ENCODE data around the gene KCNJ12.
"Not testable (repeated sequence)": the region's sequence is repeated elsewhere in the genome, so short reads cannot be mapped to it uniquely, and the experiment has no call there.

KCNJ12 gene

DNA sequence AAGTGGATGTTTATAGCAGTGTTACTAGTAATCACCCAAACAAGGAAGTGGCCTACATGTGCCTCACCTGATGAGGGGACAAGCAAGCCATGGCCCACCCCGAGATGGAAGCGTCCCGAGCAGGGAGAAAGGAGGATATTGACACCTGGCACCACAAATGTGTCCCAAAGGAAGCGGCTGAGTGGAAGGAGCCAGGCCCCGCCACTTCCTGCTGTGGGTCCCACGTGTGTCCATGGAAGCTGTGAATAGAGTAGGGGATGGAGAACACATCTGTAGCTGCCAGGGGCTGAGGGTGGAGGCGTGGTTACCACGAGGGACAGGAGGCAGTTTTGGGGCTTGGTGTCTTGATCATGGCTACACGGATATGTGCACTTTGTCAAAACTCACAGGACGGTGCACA is 49.2 kb downstream of the KCNJ12 start:
- ATAC-seq (no peak), DNase-seq (ENCODE audit: low spot score in 2 of 2) (no peak)
- Mint-ChIP-seq H3K4me3 (no peak overlapping the region), H3K36me3 (no peaks in the 10 kb centered on the region), H3K9me3 (no peaks in the 10 kb centered on the region), H3K27ac (no peak overlapping the region), H3K4me1 (no peaks in the 10 kb centered on the region)

DNA sequence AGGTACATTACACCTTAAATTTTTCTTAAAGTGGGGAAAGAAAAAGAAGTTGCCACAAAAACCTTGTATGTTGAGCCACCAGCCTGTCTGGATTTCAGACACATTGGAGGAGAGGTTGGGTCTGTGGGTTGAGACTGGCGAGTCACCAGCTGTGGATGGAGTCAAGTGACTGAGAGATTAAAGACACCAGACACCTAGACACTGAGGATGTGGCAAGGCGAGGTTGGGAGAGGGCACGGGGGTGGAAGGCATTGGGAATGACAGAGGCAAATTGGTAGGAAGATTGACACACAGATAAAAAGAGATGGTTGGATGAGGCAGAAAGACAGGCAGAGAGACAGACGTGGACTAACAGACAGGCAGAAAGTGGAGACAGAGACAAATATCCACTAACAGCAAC is 49.6 kb downstream of the KCNJ12 start:
- ATAC-seq, result no peak
- H3K9me3 Mint-ChIP-seq, result no peaks in the 10 kb centered on the region
- no peaks in the 10 kb centered on the region for H3K36me3 Mint-ChIP-seq
- H3K4me3 Mint-ChIP-seq, result no peak overlapping the region
- DNase-seq (ENCODE audit: low spot score in 2 of 2), result no peak
- no peak overlapping the region for H3K27ac Mint-ChIP-seq
- H3K4me1 Mint-ChIP-seq, result no peaks in the 10 kb centered on the region

DNA sequence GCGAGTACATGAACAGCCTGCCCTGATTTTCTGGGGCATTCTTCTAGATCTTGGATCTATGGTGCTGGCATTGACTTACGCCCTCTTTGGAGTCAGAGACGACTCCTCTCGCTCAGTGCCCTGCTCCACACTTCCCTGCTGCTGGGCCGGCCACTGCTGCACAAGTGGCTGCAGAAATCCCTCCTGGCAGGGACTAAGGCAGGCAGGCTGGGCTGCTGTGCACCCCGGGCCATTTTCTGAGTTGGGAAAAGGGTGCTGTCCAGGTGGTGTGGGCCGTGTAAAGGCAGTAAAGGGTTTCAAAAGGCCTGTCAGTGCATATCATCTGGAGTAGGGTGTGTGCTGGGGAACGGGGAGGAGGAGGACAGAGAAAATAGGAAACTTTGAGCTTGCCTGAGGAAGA is 50.1 kb downstream of the KCNJ12 start:
- H3K9me3 Mint-ChIP-seq; H3K4me3 Mint-ChIP-seq; ATAC-seq; H3K36me3 Mint-ChIP-seq; H3K4me1 Mint-ChIP-seq; DNase-seq (ENCODE audit: low spot score in 2 of 2); H3K27ac Mint-ChIP-seq: not testable (repeated sequence)

DNA sequence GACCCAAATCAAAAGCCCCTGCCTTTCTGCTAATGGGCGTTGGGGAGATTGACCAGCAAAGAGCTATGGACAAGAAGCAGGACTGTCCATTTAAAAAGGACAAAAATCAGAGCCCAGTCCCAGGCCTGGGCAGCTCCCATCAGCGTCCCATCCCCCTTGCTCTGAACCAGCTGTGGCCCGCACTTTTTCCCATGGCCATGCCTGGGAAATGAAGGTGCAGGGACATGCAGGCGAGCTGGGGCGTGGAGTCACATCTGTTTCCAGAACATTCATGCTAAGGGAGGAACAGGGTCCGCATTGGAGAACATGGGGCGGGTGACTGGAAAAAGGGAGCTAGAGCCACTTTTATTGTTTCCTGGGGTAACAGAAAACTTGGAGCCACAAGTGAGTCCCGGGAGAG is 50.7 kb downstream of the KCNJ12 start:
- H3K4me1 Mint-ChIP-seq; H3K36me3 Mint-ChIP-seq; H3K4me3 Mint-ChIP-seq; H3K9me3 Mint-ChIP-seq; ATAC-seq; DNase-seq (ENCODE audit: low spot score in 2 of 2); H3K27ac Mint-ChIP-seq: not testable (repeated sequence)

DNA sequence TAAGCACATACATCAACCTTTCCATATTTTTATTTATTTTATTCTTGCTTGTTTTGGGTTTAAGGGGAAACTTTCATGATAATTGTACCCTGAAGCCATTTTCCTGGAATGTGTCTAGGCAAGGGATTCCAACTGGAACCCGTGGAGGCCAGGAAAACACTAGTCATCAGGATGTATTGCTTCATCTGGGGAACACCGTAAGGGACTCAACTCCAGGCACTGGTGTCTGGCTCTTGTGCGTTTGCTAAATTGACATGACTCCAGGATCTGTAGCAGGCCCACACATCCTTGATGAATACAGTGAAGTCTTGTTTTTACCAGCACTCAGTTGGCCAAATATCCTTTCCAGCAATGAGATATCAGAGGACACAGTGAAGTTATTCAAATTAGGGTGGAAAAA is 51.6 kb downstream of the KCNJ12 start:
- not testable (repeated sequence) for DNase-seq (ENCODE audit: low spot score in 2 of 2); H3K27ac Mint-ChIP-seq; H3K4me3 Mint-ChIP-seq; ATAC-seq; H3K4me1 Mint-ChIP-seq; H3K9me3 Mint-ChIP-seq; H3K36me3 Mint-ChIP-seq

DNA sequence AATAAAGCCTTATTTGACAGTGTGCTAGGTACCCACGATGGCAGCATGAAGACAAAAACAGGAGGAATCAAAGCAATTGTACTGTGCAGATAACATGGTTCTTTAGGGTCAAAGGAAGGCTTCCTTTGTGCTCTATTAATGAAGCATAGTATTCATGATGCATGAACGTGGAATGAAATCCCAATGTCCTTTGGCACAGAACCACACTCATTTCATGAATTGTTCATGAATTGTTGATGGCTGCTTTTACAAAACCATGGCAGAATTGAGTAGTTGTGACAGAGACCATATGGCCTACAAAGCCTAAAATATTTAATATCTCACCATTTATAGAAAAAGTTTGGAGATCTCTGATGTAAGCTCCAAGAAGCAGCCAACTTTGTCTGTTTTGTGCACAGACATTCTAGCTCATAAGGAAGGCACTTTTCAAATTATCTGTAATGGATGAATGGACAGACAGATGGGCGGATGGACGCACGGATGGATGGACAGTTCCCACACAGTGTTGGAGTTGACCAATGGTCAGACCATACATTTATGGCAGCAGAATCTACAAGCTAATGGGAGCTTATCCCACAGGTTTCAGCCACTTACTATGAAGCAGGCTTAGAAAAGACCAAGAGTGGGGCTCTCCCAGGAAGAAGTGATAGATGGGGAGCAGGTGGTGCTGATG is 52.7 kb downstream of the KCNJ12 start:
- not testable (repeated sequence) for ATAC-seq; H3K4me1 Mint-ChIP-seq; H3K27ac Mint-ChIP-seq; H3K9me3 Mint-ChIP-seq; DNase-seq (ENCODE audit: low spot score in 2 of 2); H3K36me3 Mint-ChIP-seq; H3K4me3 Mint-ChIP-seq

DNA sequence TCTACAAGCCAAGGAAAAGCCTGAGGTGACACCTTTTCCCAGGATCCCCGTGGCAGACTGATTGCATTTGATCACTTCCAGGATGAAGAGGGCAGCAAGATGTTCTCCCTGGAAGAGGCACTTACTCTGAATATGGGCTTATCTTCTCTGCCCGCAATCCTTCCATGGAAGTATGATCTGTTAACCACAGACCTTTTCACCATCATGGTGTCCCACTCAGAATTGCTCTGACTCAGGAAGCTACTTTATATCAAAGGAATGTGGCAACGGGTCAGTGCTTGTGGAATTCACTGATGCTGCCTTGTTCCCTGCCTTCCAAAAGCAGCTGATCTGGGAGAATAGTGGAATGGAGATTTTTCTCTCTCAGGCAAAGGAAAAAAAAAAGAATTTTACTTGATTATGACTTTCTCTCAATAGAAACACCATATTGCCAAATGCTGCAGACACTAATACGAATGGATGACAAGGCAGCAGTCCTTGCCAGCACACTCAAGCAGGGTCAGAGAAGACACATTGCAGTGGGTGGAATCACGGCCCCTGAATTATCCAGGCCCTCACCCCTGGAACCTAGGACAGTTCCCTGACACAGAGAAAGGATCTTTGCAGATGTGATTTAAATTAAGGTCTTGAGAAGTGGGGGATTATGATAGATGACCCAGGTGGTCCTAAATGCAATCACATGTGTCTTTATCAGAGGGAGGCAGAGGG is 53.9 kb downstream of the KCNJ12 start:
- H3K4me1 Mint-ChIP-seq; H3K27ac Mint-ChIP-seq; DNase-seq (ENCODE audit: low spot score in 2 of 2); H3K36me3 Mint-ChIP-seq; H3K9me3 Mint-ChIP-seq; H3K4me3 Mint-ChIP-seq; ATAC-seq: not testable (repeated sequence)

DNA sequence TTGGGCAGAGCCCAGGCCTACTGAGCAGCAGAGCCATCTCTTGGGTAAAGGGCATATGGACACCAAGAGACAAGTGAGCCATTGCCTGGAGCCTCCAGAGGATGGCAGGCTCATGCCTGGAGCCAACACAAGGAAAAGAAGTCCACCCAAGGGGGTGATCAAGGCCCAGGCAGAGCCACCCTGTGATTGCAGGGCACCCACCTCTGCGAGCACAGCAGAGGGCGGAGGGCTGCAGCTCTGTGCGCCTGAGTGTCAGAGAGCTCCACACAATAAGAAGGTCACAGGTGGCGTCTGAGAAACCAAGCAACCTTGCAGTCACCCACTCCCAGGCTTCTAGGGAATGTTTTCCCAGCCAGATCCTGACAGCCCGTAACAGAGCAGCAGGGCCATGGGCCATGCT is 57.8 kb downstream of the KCNJ12 start:
- H3K9me3 Mint-ChIP-seq; H3K27ac Mint-ChIP-seq; DNase-seq (ENCODE audit: low spot score in 2 of 2); H3K4me1 Mint-ChIP-seq; ATAC-seq; H3K36me3 Mint-ChIP-seq; H3K4me3 Mint-ChIP-seq: not testable (repeated sequence)

DNA sequence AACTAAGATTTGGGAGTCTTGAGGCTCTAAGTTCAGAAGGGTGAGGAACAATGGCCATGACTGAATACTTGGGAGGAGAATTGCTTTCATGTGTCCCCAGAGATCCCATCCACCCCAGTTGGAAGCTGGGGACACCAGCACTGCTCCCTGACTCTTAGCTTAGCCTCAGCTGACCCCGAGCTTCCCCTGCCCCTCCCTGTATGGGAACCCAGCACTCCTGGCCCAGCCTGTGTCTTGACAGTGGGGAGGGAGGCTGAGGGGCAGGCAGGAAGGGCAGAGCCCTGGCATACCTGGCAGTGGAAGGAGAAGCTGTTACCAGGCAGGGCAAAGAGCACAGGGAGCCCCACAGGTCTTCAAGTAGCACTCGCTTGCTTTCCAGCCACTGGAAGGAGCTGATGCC is 58.8 kb downstream of the KCNJ12 start:
- H3K36me3 Mint-ChIP-seq; H3K4me3 Mint-ChIP-seq; H3K27ac Mint-ChIP-seq; DNase-seq (ENCODE audit: low spot score in 2 of 2); ATAC-seq; H3K9me3 Mint-ChIP-seq; H3K4me1 Mint-ChIP-seq: not testable (repeated sequence)

DNA sequence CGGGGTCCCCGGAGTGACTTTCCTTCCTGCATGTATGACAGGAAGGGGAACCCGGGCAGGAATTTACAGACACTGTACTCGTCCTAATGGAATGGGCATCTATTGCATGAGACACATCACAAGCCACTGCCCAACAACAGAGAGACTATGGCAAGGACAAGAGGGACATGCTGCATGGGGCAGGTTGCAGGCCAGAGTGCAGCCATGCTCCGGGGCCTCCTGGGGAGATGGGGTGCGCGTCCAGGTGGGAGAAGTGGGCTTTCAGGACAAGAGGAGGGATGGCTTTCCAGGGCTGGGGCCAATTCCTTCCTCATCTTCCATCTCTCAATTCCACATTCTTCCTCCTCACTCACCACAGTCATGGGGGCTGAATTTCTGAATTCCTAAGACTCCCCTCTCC is 60.3 kb downstream of the KCNJ12 start:
- not testable (repeated sequence) for H3K4me3 Mint-ChIP-seq, H3K36me3 Mint-ChIP-seq, ATAC-seq

DNA sequence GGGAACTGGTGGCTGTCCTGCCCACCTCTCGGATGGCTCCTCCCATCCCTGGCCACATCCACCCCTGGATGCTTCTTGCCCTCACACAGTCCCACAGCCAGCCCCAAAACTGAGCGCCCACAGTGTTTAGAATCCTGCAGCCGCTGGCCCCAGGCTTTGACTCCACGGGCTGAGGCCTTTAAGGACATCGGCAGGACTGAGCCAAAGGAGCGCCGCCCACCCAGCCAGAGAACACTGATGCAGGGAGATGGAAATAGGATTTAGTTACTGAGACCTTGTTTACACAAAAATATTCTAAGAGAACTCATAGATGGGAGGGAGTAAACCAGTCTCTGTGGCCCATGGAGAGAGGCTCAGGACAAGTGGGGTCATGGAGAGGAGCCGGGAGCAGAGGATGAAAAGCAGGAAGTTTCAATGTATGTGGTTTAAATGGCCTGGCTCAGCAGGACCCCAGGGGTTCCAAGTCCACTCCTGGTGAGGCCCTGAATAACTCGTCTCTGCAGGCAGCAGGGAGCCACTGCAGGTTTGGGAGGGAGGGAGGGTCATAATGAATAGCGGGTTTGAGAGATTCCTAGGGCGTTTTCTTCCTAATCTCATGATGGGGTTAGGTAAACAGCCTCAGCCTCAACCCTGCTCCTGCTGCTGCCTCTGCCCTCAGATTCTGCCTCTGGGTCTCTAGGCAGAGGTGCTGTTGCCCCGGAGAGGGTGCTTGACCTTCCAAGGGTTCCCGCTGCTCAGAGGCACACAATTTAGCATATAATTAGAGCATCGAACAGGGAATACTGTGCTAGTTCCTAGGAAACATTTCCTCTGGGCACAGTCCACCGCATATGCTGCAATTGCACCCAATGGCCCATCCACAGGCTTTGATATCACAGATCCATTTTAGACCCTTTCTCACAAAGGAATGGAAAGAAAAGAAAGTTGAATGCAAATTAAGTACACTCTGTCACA is 61.0 kb downstream of the KCNJ12 start:
- not testable (repeated sequence) for ATAC-seq; H3K4me1 Mint-ChIP-seq; DNase-seq (ENCODE audit: low spot score in 2 of 2); H3K9me3 Mint-ChIP-seq; H3K36me3 Mint-ChIP-seq; H3K4me3 Mint-ChIP-seq; H3K27ac Mint-ChIP-seq

More for the DNA sequence above, 60.3 kb downstream of the KCNJ12 start:
- not testable (repeated sequence) for H3K9me3 Mint-ChIP-seq; H3K4me1 Mint-ChIP-seq; DNase-seq (ENCODE audit: low spot score in 2 of 2); H3K27ac Mint-ChIP-seq

DNA sequence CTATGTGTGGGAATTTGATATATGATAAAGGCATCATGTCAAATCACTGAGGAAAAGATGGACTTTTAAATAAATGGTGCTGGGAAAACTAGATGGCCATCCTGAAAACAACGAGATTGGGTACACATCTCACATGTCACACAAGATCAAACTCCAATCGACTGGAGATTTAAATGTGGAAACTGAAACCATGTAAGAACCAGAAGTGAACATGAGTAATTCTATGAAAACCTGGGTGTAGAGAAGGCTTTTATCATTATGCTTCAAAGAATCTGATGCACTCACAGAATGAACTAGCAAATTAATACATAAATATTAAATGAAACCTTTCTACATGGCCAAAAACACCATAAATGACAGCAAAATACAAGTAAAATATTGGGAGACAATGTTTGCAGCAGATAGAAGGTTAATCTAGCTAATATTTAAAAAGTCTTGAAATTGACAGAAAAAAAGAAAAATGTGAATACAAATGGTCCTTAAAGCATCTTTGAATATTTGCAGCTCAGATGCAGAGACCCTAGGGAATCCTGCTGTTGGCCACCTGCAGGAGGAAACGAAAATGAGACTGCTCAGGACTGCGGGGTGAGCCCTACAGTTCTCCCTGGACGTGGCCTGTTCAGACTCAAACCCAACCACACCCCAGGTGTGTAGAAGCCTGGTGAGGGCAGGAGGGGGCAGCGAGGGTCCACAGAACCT is 62.3 kb downstream of the KCNJ12 start:
- ATAC-seq; H3K9me3 Mint-ChIP-seq; DNase-seq (ENCODE audit: low spot score in 2 of 2); H3K27ac Mint-ChIP-seq; H3K36me3 Mint-ChIP-seq; H3K4me1 Mint-ChIP-seq; H3K4me3 Mint-ChIP-seq: not testable (repeated sequence)

DNA sequence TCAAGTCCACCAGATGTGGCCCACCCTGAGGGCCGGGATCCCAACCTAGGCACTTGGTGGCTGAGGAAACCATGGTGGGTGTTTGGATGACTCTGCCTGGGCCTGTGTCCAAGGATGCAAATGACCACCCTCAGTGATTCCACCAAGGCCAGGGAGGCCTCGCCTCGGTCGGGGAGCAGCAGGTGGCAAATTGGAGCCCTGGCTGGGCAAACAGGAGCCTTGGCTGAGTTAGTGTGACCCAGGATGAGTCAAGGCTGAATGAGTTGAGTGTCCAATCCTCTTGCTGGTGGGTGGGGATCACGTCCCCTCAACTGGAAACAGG is 62.8 kb downstream of the KCNJ12 start:
- H3K4me3 Mint-ChIP-seq; H3K9me3 Mint-ChIP-seq; H3K4me1 Mint-ChIP-seq; H3K27ac Mint-ChIP-seq; H3K36me3 Mint-ChIP-seq; ATAC-seq; DNase-seq (ENCODE audit: low spot score in 2 of 2): not testable (repeated sequence)

DNA sequence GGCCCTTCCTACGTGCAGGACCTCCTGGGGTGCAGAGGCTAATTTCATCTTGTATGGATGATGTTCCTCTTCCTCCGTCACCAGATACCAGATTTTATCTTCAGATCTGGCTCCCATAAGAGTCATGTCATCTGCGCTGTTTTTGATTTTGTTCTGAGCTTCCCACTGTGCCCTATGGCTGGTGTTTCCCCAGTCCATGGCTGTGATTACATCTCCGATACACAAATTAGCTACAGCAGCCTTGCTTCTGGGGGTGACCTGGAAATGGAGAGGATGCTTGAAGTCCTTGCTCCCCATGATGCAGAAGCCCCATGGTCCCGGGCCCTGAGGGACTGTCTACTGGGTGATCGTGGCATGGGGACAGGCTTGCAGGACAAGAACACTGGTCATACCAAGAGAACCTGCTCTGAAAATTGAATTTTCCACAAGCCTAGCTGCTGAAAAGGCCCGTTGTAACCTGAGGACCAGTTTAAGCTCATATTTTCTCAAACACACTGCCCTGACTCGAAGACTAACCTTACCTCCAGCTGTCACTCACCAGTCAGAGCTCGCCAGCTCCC is 69.0 kb downstream of the KCNJ12 start:
- Mint-ChIP-seq H3K9me3 (no peaks in the 10 kb centered on the region), H3K27ac (no peak overlapping the region), H3K4me1 (no peaks in the 10 kb centered on the region), H3K36me3 (no peaks in the 10 kb centered on the region), H3K4me3 (no peak overlapping the region)
- ATAC-seq (no peak), DNase-seq (ENCODE audit: low spot score in 2 of 2) (no peak)

DNA sequence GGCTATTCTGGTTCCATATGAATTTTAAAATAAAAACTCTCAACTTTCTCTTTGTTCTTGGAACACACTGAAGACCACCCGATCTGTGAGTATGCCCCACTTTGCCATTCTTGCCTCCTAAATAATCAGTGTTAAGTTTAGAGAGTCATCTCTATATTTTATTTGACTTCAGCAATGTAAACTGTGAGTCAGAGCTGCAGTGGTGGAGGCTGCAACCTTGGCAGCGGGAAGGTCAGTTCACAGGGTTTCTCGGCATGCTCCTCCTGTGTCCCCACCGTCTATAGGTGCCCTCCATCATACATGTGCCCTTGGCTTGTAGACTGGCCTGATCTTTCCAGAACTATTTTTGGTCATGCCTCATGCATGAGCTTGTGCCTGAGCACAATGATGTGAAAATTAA is 71.4 kb downstream of the KCNJ12 start:
- not testable (repeated sequence) for H3K36me3 Mint-ChIP-seq

More for the DNA sequence above, 71.4 kb downstream of the KCNJ12 start:
- not testable (repeated sequence) for H3K4me1 Mint-ChIP-seq; ATAC-seq; DNase-seq (ENCODE audit: low spot score in 2 of 2); H3K4me3 Mint-ChIP-seq; H3K27ac Mint-ChIP-seq; H3K9me3 Mint-ChIP-seq

All from stimulated activated effector memory CD8-positive, alpha-beta T cell treated with anti-CD3 and anti-CD28 coated beads, Interleukin-12 subunit alpha, Interleukin-12 subunit beta, amount 100 ng/mL, for 72 hours (primary cell).